SIG-M5 treated with dmso at 0.1 percent for 504 hours (cell line): ENCODE measurements around the gene RAD54L2.
A peak's percentile ranks its signal among the peaks of the same experiment; 100 is the strongest.
"Not testable (repeated sequence)": the region's sequence is repeated elsewhere in the genome, so short reads cannot be mapped to it uniquely, and the experiment has no call there.

ENCODE experiments used
- DNase-seq: peaks from one replicate; lab custom pipeline; 2025; ENCODE audit not compliant: unreplicated experiment; lab: John Stamatoyannopoulos, UW

The RAD54L2 gene

GRCh38 chr3:51538459-51539290 lies at the start of gene RAD54L2:
Gene RAD54L2, plus strand, starts transcription at chr3:51538719. Its CDS starts 51,702 bp downstream, at chr3:51590421.
- DNase-seq, result peak; percentile 71

GRCh38 chr3:51498876-51499738 lies 39.4 kb upstream of the RAD54L2 start:
- peak; percentile 98 for DNase-seq

GRCh38 chr3:51500632-51501131 lies 37.8 kb upstream of the RAD54L2 start:
- DNase-seq, result no peak

GRCh38 chr3:51501833-51502561 lies 36.5 kb upstream of the RAD54L2 start:
- DNase-seq, result peak; percentile 66

GRCh38 chr3:51502562-51502910 lies 36.0 kb upstream of the RAD54L2 start:
- DNase-seq, result no peak

GRCh38 chr3:51503007-51503406 lies 35.5 kb upstream of the RAD54L2 start:
- DNase-seq, result no peak

GRCh38 chr3:51508255-51508654 lies 30.3 kb upstream of the RAD54L2 start:
- DNase-seq, result no peak

GRCh38 chr3:51510996-51511395 lies 27.5 kb upstream of the RAD54L2 start:
- no peak for DNase-seq

- DNase-seq, result no peak
Observed at GRCh38 chr3:51514210-51514609, 24.3 kb upstream of the RAD54L2 start.

- DNase-seq, result no peak
Observed at GRCh38 chr3:51519848-51520247, 18.7 kb upstream of the RAD54L2 start.

GRCh38 chr3:51520906-51521730 lies 17.4 kb upstream of the RAD54L2 start:
- DNase-seq, result not testable (repeated sequence)

GRCh38 chr3:51522273-51522962 lies 16.1 kb upstream of the RAD54L2 start:
- no peak for DNase-seq

- not testable (repeated sequence) for DNase-seq
Observed at GRCh38 chr3:51524874-51525273, 13.6 kb upstream of the RAD54L2 start.

GRCh38 chr3:51530485-51530884 lies 8.0 kb upstream of the RAD54L2 start:
- DNase-seq, result no peak

- DNase-seq, result no peak
Observed at GRCh38 chr3:51535146-51536019, 3.1 kb upstream of the RAD54L2 start.

GRCh38 chr3:51537631-51538030 lies 888 bp upstream of the RAD54L2 start:
- not testable (repeated sequence) for DNase-seq

- no peak for DNase-seq
Observed at GRCh38 chr3:51538115-51538458, 432 bp upstream of the RAD54L2 start.

- peak; percentile 35 for DNase-seq
Observed at GRCh38 chr3:51539291-51539941, 897 bp downstream of the RAD54L2 start.
